GM10847 (cell line): ENCODE data around the gene PP2D1.

ENCODE experiments used
- POLR2A ChIP-seq: IDR thresholded peaks from 2 replicates; pipeline ENCODE4 v1.6.1; 2011; ENCODE audit not compliant: insufficient read length; ENCODE audit errors: extremely low read depth

Gene PP2D1, protein sequence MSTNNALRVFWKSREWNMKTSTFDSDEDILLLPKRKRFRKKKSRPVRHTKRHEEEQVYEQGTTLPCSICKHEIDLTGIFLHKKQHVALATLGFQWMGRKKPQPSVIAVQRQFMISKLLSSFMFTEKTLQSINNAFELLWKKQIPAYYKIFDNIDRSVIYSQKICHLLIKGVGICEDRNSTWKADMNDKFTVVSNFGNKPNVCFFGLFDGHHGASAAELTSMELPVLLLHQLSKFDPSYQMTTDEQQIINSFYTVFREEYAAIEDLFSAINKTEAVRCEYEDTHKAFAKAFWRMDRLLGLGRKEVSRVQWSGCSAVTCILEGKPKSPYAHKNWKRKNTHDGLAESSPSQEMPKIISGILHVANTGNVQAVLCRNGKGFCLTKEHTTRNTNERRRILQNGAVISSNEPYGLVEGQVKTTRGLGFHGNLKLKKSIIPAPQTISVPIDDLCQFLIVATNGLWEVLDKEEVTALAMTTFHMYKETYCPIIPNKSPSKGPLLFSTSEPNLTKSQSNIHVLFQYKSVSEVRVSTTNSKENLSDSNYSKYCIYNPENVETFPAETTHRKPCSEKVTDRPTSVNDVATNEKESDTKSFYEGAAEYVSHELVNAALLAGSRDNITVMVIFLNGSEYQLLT

DNA sequence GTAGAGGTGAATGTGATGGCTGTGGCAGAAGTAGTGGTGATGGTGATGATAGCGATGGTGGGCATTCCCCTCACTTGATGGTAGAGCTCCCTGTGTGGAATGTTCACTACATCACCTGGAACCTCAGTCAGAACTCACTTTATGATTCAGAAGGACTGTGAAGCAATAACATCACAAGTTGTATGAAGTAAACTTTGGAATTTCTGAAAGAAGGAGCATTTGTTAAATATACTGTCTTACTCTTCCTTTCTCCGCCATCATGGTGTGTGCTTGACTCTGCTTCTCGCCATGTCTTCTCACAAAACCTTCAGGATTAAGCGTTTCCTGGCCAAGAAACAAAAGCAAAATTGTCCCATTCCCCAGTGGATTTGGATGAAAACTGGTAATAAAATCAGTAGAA, at the start of gene PP2D1:
PP2D1 (minus strand) TSS at position 101 of the 400 bp plus-strand sequence. CDS start 192 bp downstream, outside the sequence.
- TF ChIP-seq POLR2A, result no peak

DNA sequence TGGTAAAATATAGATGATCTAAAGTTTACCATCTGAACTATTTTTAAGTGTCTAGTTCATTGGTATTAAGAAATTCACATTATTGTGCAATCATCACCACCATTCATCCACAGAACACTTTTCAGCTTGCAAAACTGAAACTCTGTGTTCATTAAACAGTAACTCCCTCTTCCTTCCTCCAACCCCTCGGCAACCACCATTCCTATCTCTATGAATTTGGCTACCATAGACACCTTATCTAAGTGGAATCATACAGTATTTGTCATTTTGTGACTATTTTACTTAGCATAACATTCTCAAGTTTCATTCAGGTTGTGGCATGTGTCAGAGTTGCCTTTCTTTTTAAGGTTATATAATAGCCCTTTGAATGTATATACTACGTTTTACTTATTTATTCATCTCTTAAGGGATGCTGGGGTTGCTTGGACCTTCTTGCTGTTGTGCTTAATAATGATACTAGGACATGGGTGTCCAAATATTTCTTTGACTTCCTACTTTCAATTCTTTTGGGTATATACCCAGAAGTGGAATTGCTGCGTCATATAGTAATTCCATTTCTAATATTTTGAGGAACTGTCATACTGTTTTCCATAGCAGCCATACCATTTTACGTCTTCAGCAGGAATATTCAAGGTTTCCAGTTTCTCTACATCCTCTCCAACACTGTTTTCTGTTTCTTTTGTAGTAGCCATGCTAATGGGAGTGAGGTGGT, 49.1 kb upstream of the PP2D1 start:
- TF ChIP-seq POLR2A, result no peak

DNA sequence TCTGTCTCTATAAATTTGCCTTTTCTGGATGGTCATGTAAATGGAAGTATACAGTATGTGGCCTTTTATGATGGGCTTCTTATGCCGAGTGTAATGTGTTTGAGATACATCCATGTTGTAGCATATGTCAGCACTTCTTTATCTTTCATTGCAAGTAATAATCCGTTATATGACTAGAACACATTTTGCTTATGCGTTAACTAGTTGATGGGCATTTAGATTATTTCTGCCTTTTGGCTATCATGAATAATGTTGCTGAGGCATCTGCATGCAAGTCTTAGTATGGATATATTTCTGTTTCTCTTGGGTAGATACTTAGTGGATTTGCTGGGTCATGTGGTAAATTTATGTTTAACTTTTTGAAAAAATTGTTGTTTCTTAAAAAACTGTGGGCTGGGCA, 47.9 kb upstream of the PP2D1 start:
- TF ChIP-seq POLR2A, result no peak

DNA sequence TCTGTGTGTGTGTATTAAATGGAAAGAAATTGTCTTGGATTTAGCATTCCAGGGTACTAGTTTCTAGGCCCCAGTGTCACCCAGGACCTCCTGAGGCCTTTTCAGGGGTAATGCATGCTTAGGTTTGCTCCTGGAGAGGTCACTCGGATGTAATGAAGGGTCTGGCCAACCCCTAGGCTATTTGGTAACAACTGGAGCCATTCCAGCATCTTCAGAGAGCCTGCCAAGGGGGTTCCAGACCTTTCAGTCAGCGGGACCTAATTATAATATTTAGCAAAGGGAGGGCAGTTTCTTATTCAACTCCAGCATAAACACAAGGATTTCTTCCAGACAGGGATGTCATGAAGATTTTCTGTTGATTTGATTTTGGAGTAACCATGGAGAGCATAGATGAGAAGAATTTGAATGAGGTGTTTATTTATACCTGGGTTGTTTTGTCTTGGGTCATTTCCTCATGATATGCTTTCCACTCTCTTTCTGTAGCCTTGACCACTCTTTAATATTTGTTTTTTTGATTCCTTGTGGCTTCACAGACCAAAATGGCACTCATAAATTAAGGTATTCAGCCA, 45.6 kb upstream of the PP2D1 start:
- no peak for TF ChIP-seq POLR2A

DNA sequence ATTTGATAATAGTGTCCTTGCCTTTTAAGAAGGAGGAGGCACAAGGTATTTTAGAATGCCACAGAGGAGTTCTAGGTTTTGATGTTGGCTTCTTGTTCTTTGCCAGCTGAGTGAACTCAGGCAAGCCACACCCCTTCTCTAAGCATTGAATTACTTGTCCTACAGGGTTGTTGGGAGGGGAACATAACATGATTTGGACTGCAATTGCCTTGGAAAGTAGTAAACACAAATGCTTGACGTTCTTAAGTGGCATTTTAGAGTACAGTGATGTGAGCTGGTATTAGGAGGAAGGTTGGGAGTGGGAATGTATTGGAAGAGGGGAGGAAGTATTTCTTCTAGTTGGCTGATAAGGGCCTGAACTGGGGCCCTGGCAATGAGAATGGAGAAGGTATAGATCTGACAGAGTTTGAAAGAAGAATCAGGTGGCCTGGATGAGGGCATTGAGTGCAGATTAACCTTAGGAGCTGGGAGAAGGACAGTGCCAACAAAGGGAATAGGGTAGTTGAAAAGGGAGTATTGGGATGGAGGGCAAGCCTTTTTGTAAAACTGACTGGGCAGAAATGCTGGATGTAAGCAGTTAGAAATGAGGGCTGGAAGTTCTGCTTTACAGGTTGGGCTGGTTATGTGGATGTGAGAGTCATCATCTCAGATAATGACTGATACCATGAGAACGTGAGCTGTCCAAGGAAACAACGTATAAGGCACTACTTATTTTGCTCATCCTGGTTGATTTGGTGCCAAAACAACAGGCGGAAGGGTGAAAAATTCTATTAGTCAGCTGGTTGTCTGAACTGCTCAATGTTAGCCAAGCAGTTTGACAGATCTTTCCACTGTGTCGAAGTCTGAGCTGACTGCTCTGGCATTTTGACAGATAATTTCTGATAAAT, 44.9 kb upstream of the PP2D1 start:
- no peak for TF ChIP-seq POLR2A

DNA sequence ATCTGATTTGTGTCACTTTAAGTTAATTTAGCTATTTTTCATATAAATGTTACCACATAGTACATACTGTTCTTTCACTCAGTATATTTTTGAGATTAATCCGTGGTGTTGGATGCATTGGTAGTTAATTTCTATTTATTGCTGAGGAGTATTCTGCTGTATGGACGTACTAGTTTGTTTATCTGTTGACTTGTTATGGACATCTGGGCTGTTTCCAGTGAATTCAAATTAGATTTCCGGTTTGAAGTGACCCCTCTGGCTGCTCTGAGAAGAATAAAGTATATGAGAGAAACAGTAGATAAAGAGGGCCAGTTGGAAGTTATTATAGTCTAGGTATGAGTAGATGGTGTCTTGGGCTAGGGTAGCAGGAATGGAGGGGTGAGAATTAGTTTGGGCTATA, 43.8 kb upstream of the PP2D1 start:
- TF ChIP-seq POLR2A, result no peak

DNA sequence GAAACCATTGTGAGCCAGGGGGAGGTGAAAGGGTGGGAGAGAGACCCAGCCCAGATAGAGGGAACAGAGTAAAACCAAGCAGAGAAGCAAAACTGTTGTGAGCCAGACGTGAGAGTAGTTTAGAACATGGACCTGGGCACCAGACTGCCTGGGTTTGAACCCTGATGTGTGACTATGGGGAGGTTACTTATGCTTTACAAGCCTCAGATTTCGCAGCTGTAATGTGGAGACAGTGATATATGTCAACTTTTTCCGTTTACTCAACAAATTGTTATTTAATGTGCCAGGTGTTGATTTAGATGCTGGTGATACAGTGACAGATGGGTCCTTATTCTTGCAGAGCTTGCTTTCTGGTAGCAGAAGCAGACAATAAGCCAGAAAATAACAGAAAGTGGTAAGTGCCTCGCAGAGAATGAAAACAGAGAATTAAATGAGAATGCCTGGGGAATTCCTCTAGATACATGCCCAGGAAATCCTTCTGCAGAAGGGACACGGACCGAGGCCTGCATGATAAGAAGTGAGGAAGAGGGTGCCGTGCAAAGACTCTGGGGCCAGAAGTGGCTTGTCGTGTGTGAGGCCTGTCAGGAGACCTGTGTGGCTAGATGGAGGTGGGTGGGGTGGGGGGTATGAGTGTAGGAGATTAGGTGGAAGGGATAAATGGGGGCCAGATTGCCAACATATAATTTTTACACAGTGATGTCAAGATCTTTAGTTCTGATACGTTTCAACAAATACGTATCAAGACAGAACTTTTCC, 43.1 kb upstream of the PP2D1 start:
- TF ChIP-seq POLR2A, result no peak

DNA sequence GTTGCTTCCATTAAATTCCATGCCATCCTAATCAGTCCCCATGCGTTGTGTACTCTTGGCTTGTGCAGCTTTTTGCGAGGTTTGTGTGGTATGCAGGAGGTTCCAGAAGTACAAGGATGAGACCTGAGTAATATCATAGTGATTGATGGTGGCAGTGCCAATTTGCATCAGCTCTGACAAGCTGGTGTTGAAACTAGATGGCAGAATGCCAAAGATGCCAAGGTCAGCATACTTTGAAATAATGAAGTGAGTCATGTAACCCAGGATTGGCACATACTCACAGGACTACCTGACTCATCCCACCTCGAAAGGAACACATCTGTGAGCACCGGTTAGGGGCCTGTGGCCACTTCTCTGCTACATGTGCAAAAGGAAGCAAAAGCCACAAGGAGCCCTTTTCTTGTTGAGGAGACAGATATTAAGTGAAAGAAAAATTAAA, 42.5 kb upstream of the PP2D1 start:
- TF ChIP-seq POLR2A, result no peak

DNA sequence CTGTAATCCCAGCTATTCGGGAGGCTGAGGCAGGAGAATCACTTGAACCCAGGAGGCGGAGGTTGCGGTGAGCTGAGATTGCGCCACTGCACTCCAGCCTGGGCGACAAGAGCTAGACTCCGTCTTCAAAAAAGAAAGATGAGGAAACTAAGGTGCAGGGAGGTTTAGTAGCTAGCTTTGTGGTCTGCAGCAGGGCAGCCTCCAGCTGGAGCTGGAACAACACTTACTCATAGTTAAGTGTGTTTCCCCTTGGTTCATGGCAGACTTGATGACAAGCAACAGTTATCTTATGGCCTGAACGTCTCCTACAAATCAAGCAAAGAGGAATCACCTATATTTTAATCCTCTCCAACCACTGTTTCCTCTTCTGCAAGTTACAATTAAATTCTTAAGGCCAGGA, 40.8 kb upstream of the PP2D1 start:
- TF ChIP-seq POLR2A, result no peak

DNA sequence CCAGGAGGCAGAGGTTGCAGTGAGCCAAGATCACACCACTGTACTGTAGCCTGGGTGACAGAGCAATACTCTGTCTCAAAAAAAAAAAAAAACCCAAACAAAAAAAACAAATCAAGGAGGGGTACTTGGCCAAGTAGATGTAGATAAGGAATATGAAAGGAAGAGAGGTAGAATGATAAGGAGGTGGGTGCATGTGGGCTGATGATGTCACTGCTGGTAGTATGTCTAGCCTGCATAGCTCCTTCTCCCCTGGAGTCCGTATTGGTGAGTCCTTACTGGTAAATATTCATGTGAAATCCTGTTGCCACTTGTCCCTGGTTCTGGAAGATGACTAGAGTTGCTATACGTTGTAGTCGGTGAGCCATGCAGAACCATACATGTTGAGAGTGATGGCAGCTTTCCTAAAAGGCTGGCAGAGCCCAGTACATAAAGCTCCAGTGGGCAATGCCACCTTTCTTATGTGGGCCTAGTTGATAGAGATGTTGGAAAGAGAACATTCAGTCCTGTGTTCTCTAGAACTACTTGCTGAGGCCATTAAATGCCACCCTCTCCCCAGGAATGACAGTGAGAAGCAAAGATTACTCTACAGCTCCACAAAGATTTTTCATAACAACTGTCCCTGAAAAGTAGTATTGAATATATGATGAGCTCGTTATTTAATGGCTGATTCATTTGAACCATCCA, 39.2 kb upstream of the PP2D1 start:
- no peak for TF ChIP-seq POLR2A

DNA sequence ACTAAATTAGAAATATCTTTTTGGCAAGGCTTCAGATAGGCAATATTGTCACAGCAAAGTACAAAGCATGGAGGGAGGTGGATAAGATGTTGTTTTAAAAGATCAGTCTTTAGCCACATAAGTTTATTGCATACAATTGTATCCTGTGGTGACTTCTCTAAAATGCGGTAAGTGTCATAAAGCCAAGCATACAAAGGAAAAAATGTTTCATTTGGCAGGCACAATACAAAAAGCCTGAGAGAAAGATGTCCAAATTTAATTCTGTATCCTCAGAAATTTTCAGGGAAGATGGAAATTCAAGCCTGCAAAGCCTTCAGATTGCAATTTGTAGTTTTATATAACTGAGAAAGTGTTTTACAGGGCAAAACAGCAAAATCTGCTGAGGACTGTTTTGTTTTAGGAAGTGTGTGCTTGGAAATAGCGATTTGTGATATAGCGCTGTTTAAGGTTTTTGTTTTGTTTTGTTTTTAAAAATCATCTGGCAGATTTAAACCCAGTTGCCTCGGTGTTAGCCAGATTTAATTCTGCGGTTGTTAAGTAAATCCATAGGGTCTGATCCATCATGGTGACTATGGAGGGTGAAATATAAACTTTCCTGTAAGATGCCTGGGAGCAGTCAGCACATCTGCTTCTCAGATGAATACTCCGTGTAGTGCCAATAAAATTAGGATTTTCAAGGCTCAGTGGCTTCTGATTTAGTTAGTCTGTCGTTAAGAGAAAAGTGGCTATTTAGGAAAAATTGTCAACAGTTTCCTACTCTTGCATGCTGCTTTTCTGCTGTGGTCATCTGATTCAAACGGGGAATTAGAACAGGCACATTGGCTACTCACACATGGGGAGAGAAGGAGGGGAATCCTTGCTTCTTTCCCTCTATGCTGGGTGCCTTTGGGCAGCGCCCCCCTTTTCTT, 36.2 kb upstream of the PP2D1 start:
- TF ChIP-seq POLR2A, result no peak

DNA sequence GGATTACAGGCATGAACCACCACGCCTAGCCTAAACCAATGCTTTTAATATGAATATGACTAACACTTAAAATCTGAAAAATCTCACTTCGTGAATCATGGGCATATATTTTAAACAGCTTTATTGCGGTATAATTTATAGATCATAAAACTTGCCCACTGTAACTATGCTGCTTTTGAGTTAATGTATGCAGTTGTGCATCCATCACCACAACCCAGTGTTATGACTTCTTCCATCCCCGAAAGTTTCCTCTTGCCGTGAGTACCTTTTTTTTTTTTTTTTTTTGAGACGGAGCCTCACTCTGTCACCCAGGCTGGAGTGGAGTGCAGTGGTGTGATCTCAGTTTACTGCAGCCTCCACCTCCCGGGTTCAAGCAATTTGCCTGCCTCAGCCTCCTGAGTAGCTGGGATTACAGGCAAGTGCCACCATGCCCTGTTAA, 35.3 kb upstream of the PP2D1 start:
- TF ChIP-seq POLR2A, result no peak
